HepG2 (cell line): ENCODE measurements around the gene LRRC3C. TPM values are rescaled to one million over a fixed set of nuclear protein-coding genes. Genes with fewer than 3 reads are reported as not detected.

ENCODE experiments used
- HMG20A ChIP-seq: IDR thresholded peaks from 2 replicates; pipeline ENCODE4 v1.6.1; 2016; ENCODE audit warnings: borderline replicate concordance
- KAT7 ChIP-seq: IDR thresholded peaks from 2 replicates; pipeline ENCODE4 v1.6.1; 2018; ENCODE audit warnings: borderline replicate concordance, missing compliant biosample characterization
- KLF15 ChIP-seq: sonication (generic); formaldehyde crosslinking; IDR thresholded peaks from 2 replicates; pipeline ENCODE4 v1.8.1; 2023; ENCODE audit warnings: borderline replicate concordance, mild to moderate bottlenecking, inconsistent platforms, missing genetic modification reagents, mixed read lengths
- MAF1 ChIP-seq: sonication (generic); formaldehyde crosslinking; IDR thresholded peaks from 2 replicates; pipeline ENCODE4 v1.5.0; 2020; ENCODE audit warnings: missing genetic modification reagents, borderline replicate concordance
- NFATC3 ChIP-seq: sonication (generic); formaldehyde crosslinking; IDR thresholded peaks from 2 replicates; pipeline ENCODE4 v1.5.1; 2020; ENCODE audit warnings: mild to moderate bottlenecking, missing genetic modification reagents
- RFX1 ChIP-seq: fragments of 450-650 bp; IDR thresholded peaks from 2 replicates; pipeline ENCODE4 v1.6.1; 2017
- SRSF9 ChIP-seq: fragments of 200-400 bp; formaldehyde crosslinking; IDR thresholded peaks from 2 replicates; pipeline ENCODE4 v1.6.1; 2018; ENCODE audit warnings: borderline replicate concordance, mild to moderate bottlenecking, low read depth, low read length; ENCODE audit not compliant: insufficient read depth, poor library complexity, severe bottlenecking
- ZFP62 ChIP-seq: sonication (generic); formaldehyde crosslinking; IDR thresholded peaks from 2 replicates; pipeline ENCODE4 v1.4.0; 2020; ENCODE audit warnings: missing genetic modification reagents
- ZNF552 ChIP-seq: sonication (generic); formaldehyde crosslinking; IDR thresholded peaks from 2 replicates; pipeline ENCODE4 v1.9.0; 2022; ENCODE audit warnings: missing genetic modification reagents, mild to moderate bottlenecking, borderline replicate concordance
- ZNF724P ChIP-seq: sonication (generic); formaldehyde crosslinking; IDR thresholded peaks from 2 replicates; pipeline ENCODE4 v1.8.0; 2022; ENCODE audit warnings: missing genetic modification reagents, borderline replicate concordance
- polyA plus RNA-seq, 8 experiments: library from polyadenylated mRNA; depleted of rRNA in 3 of 8; stranded (reverse) in 7 of 8; unstranded in 1 of 8; fragments of >200 nt; fragmentation: Illumina TruSeq in 4 of 8; extraction: Trizol in 4 of 8; gene quantifications; 2 replicates each; pipeline versions ENCODE4 v1.2.1 to v1.2.3, GENCODE V29; 2011 to 2016; ENCODE audit warnings: low read depth in 4 of 8, missing spikeins in 1 of 8, mixed read lengths in 1 of 8; ENCODE audit not compliant: insufficient read depth in 1 of 8
- total RNA-seq, 5 experiments: library from RNA; depleted of rRNA; stranded (reverse); fragments of >200 nt; fragmentation: Illumina TruSeq; extraction: Trizol; gene quantifications; 2 replicates each; pipeline ENCODE4 v1.2.3, GENCODE V29; 2016; ENCODE audit warnings: low read depth in 1 of 5
- TF ChIP-seq, protein P1 (sequence below): sonication (generic); formaldehyde crosslinking; IDR thresholded peaks from 2 replicates; pipeline ENCODE4 v1.5.1; 2020; ENCODE audit warnings: missing genetic modification reagents, mild to moderate bottlenecking, borderline replicate concordance
- TF ChIP-seq, protein P2 (sequence below): sonication (generic); formaldehyde crosslinking; IDR thresholded peaks from 2 replicates; pipeline ENCODE4 v1.4.0; 2020; ENCODE audit warnings: mild to moderate bottlenecking, missing genetic modification reagents
- TF ChIP-seq, protein P3 (sequence below): sonication (generic); formaldehyde crosslinking; IDR thresholded peaks from 2 replicates; pipeline ENCODE4 v1.4.0; 2020; ENCODE audit warnings: missing genetic modification reagents
- TF ChIP-seq, protein P4 (sequence below): IDR thresholded peaks from 2 replicates; pipeline ENCODE4 v1.6.1; 2012; ENCODE audit warnings: low read length, improper control_type of control experiment
- TF ChIP-seq, protein P5 (sequence below): sonication (generic); formaldehyde crosslinking; IDR thresholded peaks from 2 replicates; pipeline ENCODE4 v1.8.1; 2023; ENCODE audit warnings: mild to moderate bottlenecking, missing genetic modification reagents, borderline replicate concordance

LRRC3C gene
- total and polyA plus RNA-seq, 2 of the 13 experiments (the other 11 are each of a cell fraction or from before 2014, with no cell fraction given), result 0.17 TPM; not detected in 1

DNA sequence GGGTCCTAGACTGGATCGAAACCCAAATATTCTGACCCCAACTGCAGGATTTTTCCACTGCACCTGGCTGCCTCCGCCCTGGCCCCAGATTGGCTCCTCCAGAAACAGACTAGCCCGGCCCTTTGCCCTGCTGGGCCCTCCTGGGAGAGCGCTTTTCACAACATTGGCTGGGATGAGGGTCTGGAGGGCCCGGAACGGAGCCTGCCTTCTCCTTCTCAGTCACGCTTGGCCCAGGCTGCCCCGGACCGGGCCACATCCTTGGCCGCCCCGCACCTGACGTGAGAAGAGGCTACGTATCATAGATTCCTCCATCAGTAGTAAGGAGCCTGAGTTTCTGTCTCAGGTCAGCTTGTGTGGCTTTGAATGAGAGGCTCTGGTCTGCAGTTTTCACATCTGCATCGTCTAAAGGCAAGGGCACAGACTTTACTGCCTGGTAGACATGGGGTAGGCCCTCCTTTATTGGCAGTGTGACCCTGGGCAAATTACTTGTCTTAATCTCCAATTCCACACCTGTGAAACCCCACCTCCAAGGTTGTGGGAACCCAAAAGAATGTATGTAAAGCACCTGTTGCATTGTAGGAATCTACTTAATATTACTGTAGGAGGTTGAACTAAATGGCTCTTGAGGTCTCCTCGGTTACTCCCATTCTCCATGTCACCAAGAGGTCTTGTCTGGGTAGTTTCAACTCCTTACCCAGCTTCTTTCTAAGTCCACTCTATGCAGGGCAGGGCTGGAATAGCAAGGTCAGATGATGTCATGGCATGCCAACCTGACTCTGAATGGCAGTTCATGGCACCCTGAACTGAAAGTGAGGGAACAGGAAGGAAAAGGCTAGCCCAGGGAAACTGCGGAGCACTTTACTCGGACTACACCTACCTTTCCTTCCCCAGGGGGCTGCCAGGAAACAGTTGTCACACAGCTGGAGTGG is 661 bp downstream of the LRRC3C start (continued):
- no peak for TF ChIP-seq KAT7 (CRISPR knock-in tag)
- no peak for TF ChIP-seq HMG20A (CRISPR knock-in tag)
- no peak for TF ChIP-seq KLF15 (CRISPR knock-in tag)
- TF ChIP-seq SRSF9, result no peak
- TF ChIP-seq NFATC3, result no peak
- no peak; the same call in 1 of the 2 replicates for TF ChIP-seq ZNF552 (CRISPR knock-in tag)
- TF ChIP-seq, protein P1, sequence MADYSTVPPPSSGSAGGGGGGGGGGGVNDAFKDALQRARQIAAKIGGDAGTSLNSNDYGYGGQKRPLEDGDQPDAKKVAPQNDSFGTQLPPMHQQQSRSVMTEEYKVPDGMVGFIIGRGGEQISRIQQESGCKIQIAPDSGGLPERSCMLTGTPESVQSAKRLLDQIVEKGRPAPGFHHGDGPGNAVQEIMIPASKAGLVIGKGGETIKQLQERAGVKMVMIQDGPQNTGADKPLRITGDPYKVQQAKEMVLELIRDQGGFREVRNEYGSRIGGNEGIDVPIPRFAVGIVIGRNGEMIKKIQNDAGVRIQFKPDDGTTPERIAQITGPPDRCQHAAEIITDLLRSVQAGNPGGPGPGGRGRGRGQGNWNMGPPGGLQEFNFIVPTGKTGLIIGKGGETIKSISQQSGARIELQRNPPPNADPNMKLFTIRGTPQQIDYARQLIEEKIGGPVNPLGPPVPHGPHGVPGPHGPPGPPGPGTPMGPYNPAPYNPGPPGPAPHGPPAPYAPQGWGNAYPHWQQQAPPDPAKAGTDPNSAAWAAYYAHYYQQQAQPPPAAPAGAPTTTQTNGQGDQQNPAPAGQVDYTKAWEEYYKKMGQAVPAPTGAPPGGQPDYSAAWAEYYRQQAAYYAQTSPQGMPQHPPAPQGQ (CRISPR knock-in tag), result no peak; the same call in 1 of the 2 replicates
- TF ChIP-seq ZFP62 (CRISPR knock-in tag), result no peak
- TF ChIP-seq, protein P2, sequence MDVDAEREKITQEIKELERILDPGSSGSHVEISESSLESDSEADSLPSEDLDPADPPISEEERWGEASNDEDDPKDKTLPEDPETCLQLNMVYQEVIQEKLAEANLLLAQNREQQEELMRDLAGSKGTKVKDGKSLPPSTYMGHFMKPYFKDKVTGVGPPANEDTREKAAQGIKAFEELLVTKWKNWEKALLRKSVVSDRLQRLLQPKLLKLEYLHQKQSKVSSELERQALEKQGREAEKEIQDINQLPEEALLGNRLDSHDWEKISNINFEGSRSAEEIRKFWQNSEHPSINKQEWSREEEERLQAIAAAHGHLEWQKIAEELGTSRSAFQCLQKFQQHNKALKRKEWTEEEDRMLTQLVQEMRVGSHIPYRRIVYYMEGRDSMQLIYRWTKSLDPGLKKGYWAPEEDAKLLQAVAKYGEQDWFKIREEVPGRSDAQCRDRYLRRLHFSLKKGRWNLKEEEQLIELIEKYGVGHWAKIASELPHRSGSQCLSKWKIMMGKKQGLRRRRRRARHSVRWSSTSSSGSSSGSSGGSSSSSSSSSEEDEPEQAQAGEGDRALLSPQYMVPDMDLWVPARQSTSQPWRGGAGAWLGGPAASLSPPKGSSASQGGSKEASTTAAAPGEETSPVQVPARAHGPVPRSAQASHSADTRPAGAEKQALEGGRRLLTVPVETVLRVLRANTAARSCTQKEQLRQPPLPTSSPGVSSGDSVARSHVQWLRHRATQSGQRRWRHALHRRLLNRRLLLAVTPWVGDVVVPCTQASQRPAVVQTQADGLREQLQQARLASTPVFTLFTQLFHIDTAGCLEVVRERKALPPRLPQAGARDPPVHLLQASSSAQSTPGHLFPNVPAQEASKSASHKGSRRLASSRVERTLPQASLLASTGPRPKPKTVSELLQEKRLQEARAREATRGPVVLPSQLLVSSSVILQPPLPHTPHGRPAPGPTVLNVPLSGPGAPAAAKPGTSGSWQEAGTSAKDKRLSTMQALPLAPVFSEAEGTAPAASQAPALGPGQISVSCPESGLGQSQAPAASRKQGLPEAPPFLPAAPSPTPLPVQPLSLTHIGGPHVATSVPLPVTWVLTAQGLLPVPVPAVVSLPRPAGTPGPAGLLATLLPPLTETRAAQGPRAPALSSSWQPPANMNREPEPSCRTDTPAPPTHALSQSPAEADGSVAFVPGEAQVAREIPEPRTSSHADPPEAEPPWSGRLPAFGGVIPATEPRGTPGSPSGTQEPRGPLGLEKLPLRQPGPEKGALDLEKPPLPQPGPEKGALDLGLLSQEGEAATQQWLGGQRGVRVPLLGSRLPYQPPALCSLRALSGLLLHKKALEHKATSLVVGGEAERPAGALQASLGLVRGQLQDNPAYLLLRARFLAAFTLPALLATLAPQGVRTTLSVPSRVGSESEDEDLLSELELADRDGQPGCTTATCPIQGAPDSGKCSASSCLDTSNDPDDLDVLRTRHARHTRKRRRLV, result no peak; the same call in 1 of the 2 replicates
- TF ChIP-seq, protein P3, sequence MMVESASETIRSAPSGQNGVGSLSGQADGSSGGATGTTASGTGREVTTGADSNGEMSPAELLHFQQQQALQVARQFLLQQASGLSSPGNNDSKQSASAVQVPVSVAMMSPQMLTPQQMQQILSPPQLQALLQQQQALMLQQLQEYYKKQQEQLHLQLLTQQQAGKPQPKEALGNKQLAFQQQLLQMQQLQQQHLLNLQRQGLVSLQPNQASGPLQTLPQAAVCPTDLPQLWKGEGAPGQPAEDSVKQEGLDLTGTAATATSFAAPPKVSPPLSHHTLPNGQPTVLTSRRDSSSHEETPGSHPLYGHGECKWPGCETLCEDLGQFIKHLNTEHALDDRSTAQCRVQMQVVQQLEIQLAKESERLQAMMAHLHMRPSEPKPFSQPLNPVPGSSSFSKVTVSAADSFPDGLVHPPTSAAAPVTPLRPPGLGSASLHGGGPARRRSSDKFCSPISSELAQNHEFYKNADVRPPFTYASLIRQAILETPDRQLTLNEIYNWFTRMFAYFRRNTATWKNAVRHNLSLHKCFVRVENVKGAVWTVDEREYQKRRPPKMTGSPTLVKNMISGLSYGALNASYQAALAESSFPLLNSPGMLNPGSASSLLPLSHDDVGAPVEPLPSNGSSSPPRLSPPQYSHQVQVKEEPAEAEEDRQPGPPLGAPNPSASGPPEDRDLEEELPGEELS (CRISPR knock-in tag), result no peak
- TF ChIP-seq, protein P4, sequence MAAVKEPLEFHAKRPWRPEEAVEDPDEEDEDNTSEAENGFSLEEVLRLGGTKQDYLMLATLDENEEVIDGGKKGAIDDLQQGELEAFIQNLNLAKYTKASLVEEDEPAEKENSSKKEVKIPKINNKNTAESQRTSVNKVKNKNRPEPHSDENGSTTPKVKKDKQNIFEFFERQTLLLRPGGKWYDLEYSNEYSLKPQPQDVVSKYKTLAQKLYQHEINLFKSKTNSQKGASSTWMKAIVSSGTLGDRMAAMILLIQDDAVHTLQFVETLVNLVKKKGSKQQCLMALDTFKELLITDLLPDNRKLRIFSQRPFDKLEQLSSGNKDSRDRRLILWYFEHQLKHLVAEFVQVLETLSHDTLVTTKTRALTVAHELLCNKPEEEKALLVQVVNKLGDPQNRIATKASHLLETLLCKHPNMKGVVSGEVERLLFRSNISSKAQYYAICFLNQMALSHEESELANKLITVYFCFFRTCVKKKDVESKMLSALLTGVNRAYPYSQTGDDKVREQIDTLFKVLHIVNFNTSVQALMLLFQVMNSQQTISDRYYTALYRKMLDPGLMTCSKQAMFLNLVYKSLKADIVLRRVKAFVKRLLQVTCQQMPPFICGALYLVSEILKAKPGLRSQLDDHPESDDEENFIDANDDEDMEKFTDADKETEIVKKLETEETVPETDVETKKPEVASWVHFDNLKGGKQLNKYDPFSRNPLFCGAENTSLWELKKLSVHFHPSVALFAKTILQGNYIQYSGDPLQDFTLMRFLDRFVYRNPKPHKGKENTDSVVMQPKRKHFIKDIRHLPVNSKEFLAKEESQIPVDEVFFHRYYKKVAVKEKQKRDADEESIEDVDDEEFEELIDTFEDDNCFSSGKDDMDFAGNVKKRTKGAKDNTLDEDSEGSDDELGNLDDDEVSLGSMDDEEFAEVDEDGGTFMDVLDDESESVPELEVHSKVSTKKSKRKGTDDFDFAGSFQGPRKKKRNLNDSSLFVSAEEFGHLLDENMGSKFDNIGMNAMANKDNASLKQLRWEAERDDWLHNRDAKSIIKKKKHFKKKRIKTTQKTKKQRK, result no peak
- TF ChIP-seq, protein P5, sequence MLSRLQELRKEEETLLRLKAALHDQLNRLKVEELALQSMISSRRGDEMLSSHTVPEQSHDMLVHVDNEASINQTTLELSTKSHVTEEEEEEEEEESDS (CRISPR knock-in tag), result no peak
- no peak; the same call in 1 of the 2 replicates for TF ChIP-seq ZNF724P (CRISPR knock-in tag)
- TF ChIP-seq RFX1, result no peak
- no peak for TF ChIP-seq MAF1
